ENCODE measurements around the gene IFITM10. TPM values are rescaled to one million over a fixed set of nuclear protein-coding genes. Genes with fewer than 3 reads are reported as not detected.
"Not testable (repeated sequence)": the region's sequence is repeated elsewhere in the genome, so short reads cannot be mapped to it uniquely, and the experiment has no call there.

Gene IFITM10
- total RNA-seq, 1 donor from 2014 or later: 0.77 TPM

DNA sequence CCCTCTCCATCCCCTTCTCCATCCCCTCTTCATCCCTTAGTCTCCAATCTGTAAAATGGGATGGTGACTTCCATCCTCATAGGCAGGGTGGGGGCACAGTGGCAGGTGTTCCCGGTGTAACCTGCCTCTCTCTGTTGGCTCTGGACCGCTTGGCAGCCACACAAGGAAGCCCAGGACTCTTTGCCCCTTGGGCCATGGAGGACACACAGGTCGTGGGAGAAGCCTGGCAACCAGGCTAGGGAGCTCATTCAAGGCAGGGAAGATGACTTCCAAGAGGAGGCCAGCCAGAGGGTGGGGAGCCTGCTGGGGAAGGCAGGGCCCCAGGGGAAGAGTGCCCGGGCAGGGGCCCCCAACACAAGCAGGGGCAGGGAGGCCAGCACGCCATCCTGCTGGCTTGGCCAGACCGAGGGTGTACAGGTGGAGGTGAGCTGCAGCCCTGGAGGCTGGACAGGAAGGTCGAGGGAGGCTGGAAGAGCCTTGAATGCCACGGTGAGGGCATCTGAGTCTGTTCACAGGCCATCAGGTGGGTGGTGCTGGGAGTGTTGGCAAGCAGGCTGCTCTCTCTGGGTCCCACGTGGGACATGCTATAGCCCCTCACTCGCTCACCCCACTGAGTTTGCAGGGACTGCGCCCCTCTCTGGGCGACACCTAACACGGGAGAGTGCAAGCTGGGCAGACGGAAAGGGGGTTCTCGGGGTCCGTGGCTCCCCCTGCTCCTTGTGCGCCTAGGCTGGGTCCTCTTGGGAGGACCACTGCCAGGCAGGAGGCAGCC lies 28.8 kb upstream of the IFITM10 start:
- no peak for ATAC-seq
- no peak for DNase-seq
- intact Hi-C loops (cut with micrococcal nuclease): no loop called here

GRCh38 chr11:1778141-1778911 lies 27.9 kb upstream of the IFITM10 start:
- no peak for ATAC-seq
- no peak for DNase-seq
- intact Hi-C loops (cut with micrococcal nuclease): no loop called here

- intact Hi-C loops (cut with micrococcal nuclease): no loop called here
Measured at GRCh38 chr11:1777737-1778136, 27.3 kb upstream of the IFITM10 start.

GRCh38 chr11:1776944-1777715 lies 26.7 kb upstream of the IFITM10 start:
- no peak for DNase-seq
- intact Hi-C loops (cut with micrococcal nuclease): no loop called here
- ATAC-seq: no peak

More at GRCh38 chr11:1777737-1778136, 27.3 kb upstream of the IFITM10 start:
- no peak for DNase-seq
- ATAC-seq: peak; percentile 9

GRCh38 chr11:1776331-1776851 lies 26.0 kb upstream of the IFITM10 start:
- no peak for ATAC-seq
- intact Hi-C loops (cut with micrococcal nuclease): no loop called here
- DNase-seq: no peak

DNA sequence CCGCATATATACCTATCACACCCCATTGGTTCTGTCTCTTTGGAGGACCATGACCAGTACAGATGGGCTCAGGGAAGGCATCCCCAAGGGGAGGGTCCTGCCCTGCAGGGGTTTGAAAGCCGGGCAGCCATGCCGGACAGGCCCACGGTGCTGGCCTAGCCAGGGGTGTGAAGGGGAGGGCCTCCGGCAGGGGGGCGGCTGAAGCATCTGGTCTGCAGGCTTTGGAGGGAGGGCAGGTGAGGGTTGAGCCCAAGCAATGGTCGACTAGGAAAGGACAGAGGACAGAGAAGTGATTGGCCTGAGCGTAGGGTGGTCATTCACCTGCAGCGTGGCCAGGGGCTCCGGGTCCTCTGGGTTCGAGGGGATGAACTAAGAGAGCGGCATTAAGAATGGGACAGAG lies 24.5 kb upstream of the IFITM10 start:
- intact Hi-C loops (cut with micrococcal nuclease): no loop called here
- DNase-seq (no peak), ATAC-seq (no peak)

DNA sequence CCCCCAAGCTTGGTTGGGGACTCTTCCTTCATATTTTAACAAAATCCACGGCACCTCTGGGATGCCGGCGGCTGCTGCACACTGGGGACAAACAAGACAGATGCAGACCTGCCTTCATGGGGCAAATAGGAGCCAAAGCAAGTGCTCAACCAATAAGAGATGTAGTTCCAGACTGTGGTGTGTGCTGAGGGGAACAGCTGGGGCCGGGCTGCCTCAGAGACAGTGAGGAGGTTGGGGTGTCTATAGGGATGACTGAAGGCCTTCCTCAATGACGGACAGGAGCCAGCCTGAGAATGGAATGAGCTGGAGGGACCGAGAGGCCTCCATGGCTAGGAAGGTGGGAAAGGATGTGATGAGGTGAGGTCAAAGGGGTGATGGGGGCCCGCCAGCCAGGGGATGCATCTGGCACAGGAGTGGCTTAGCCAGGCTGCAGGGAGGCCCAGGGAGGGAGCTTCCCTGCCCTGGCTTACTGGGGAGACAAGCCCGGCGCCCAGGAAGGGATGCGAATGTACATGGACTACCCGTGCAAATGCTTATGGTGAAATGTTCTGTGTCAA lies 23.7 kb upstream of the IFITM10 start:
- intact Hi-C loops (cut with micrococcal nuclease): no loop called here
- DNase-seq: no peak
- no peak for ATAC-seq

GRCh38 chr11:1773131-1773993 lies 23.0 kb upstream of the IFITM10 start:
- intact Hi-C loops (cut with micrococcal nuclease): no loop called here
- DNase-seq (no peak), ATAC-seq (no peak)

GRCh38 chr11:1772270-1773130 lies 22.1 kb upstream of the IFITM10 start:
- intact Hi-C loops (cut with micrococcal nuclease): no loop called here
- ATAC-seq (peak; percentile 85), DNase-seq (peak; percentile 55)

DNA sequence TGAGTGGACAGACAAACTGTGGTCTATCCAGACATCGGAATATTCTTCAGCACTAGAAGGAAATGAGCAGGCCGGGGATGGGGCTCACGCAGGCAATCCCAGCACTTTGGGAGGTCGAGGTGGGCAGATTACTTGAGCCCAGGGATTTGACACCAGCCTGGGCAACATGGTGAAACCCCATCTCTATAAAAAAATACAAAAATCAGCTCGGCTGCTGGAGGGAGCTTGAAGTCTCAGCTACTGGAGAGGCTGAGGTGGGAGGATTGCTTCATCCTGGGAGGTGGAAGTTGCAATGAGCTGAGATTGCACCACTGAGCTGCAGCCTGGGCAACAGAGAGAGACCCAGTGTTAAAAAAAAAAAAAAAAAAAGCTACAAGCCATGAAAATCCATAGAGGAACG lies 21.3 kb upstream of the IFITM10 start:
- no peak for DNase-seq
- intact Hi-C loops (cut with micrococcal nuclease): no loop called here
- ATAC-seq: peak; percentile 49

DNA sequence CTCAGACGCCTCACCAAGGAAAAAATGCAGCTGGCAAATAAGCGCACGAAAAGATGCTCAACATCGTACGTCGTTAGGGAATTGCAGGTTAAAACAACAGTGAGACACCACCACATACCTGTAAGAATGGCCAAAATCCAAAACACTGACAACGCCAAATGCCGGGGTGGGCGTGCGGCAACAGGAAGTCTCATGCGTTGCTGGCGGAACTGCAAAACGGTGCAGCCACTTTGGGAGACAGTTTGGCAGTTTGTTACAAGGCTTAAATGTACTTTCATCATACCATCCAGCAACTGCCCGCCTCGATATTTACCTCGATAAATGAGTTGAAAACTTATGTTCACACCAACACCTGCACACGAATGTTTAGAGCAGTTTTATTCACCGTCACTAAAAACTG lies 20.9 kb upstream of the IFITM10 start:
- ATAC-seq (no peak), DNase-seq (no peak)
- intact Hi-C loops (cut with micrococcal nuclease): no loop called here

DNA sequence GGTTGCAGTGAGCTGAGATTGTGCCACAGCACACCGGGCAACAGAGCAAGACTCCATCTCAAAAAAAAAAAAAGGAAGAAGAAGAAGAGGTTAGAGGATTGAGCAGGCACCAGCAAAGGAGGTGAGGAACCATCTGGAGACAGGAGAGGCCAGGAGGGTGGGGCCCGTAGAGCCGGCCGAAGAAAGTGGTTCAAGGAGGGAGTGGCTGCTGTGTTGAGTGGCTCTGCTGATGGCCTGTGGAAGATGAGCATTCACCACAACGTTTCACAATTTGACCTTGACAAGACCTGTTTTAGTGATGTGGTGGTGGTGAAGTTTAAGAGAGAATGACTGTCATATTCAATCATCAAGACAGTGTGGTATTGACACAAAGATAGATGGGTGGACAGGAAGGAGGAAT lies 20.1 kb upstream of the IFITM10 start:
- intact Hi-C loops (cut with micrococcal nuclease): no loop called here
- ATAC-seq: no peak
- no peak for DNase-seq

DNA sequence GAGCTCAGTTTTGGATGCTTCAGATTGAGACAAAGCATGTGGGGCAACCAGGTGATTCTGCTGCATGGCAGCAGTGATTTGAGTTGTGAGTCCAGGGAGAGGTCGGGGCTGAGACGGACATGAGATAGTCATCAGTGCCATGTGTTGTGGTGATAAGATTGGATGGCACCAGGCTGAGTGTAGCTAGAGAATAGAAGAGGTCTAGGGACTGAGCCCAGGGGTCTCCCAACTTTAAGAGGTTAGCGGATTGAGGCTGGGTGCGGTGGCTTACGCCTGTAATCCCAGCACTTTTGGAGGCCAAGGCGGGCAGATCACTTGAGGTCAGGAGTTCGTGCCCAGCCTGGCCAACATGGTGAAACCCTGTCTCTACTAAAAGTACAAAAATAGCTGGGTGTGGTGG lies 19.7 kb upstream of the IFITM10 start:
- intact Hi-C loops (cut with micrococcal nuclease): no loop called here
- peak; percentile 12 for DNase-seq
- ATAC-seq: no peak

GRCh38 chr11:1769304-1769936 lies 19.0 kb upstream of the IFITM10 start:
- ATAC-seq; intact Hi-C loops (cut with micrococcal nuclease); DNase-seq: not testable (repeated sequence)

GRCh38 chr11:1768141-1768469 lies 17.7 kb upstream of the IFITM10 start:
- DNase-seq (no peak), ATAC-seq (no peak)
- intact Hi-C loops (cut with micrococcal nuclease): no loop called here

DNA sequence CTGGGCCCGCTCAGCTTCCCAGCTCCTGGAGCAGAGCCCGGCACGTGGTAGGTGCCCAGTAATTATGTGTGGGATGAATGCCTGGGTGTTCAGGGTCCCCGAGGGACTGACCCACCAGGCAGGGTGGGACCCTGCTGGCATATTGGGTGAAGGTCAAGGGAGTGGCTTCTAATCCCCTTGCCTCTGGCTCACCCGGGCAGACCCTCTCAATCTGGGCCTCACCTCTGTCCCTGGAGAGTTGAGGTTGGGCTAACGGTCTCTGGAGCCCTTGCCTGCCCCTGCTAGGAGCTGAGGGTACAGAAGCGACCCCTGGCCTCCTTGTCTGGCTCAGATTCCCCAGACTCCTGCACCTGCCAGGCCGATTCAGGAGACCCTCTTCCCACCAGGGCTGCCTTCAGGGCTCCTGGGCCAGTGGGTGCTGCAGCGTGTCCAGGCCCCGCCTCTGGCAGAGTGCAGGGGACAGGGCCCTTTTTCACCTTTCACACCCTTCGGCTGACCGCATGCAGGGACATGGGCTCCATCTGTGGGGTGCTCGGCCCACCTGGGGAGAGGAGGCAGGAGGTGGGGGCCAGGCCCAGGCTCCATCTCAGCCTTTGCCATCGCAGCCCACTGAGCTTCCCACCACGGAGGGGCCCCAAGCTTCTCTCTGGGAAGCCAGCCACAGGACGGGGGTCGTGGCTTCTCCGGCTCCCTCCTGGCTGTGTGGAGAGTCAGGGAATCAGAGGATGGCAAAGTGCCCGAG lies 17.2 kb upstream of the IFITM10 start:
- ATAC-seq: no peak
- intact Hi-C loops (cut with micrococcal nuclease): no loop called here
- peak; percentile 24 for DNase-seq

Data from left ventricle myocardium superior (tissue), 1 donor.